ENCODE data around the gene PLCXD3. TPM values are rescaled to one million over a fixed set of nuclear protein-coding genes. Genes with fewer than 3 reads are reported as not detected.

PLCXD3 gene
- total RNA-seq, 2 experiments from 2014 or later: not detected

GRCh38 chr5:41338136-41338675, 172.2 kb downstream of the PLCXD3 start:
- ATAC-seq (no peak), DNase-seq (no peak)
- H3K4me3 Mint-ChIP-seq: no peak overlapping the region
- no peaks in the 10 kb centered on the region for H3K27me3 Mint-ChIP-seq
- no peaks in the 10 kb centered on the region for H3K4me1 Mint-ChIP-seq (ENCODE audit: low read depth)
- ChIA-PET POLR2A (no interaction called here), CTCF (no interaction called here)
- intact Hi-C loops (cut with micrococcal nuclease): no loop called here
- no peaks in the 10 kb centered on the region for H3K36me3 Mint-ChIP-seq (ENCODE audit: low read depth)
- no peak for TF ChIP-seq CTCF (IDR thresholded peaks at IDR 0.05)
- no peak overlapping the region for H3K27ac Mint-ChIP-seq
- H3K9me3 Mint-ChIP-seq: no peaks in the 10 kb centered on the region

GRCh38 chr5:41337724-41338123, 172.7 kb downstream of the PLCXD3 start:
- intact Hi-C loops (cut with micrococcal nuclease): no loop called here
- ChIA-PET POLR2A (no interaction called here), CTCF (no interaction called here)
- TF ChIP-seq CTCF (IDR thresholded peaks at IDR 0.05): no peak
- DNase-seq (no peak), ATAC-seq (no peak)
- Mint-ChIP-seq H3K36me3 (ENCODE audit: low read depth) (no peaks in the 10 kb centered on the region), H3K4me1 (ENCODE audit: low read depth) (no peaks in the 10 kb centered on the region), H3K27me3 (no peaks in the 10 kb centered on the region), H3K4me3 (no peak overlapping the region), H3K9me3 (no peaks in the 10 kb centered on the region), H3K27ac (no peak overlapping the region)

- CTCF ChIA-PET: no interaction called here
- intact Hi-C loops (cut with micrococcal nuclease): no loop called here
- POLR2A ChIA-PET: no interaction called here
These were observed 173.2 kb downstream of the PLCXD3 start for GRCh38 chr5:41337216-41337615.

GRCh38 chr5:41336471-41336870, 173.9 kb downstream of the PLCXD3 start:
- intact Hi-C loops (cut with micrococcal nuclease): no loop called here
- ChIA-PET CTCF (no interaction called here), POLR2A (no interaction called here)
- ATAC-seq: no peak
- Mint-ChIP-seq H3K4me3 (no peak overlapping the region), H3K27me3 (no peaks in the 10 kb centered on the region), H3K36me3 (ENCODE audit: low read depth) (no peaks in the 10 kb centered on the region), H3K9me3 (no peaks in the 10 kb centered on the region), H3K4me1 (ENCODE audit: low read depth) (no peaks in the 10 kb centered on the region), H3K27ac (no peak overlapping the region)
- DNase-seq: no peak
- no peak for TF ChIP-seq CTCF (IDR thresholded peaks at IDR 0.05)

More at GRCh38 chr5:41337216-41337615, 173.2 kb downstream of the PLCXD3 start:
- DNase-seq (no peak), ATAC-seq (no peak)
- no peaks in the 10 kb centered on the region for H3K27me3 Mint-ChIP-seq
- no peak overlapping the region for H3K4me3 Mint-ChIP-seq
- H3K4me1 Mint-ChIP-seq (ENCODE audit: low read depth): no peaks in the 10 kb centered on the region
- H3K9me3 Mint-ChIP-seq: no peaks in the 10 kb centered on the region
- no peak for TF ChIP-seq CTCF (IDR thresholded peaks at IDR 0.05)
- H3K36me3 Mint-ChIP-seq (ENCODE audit: low read depth): no peaks in the 10 kb centered on the region
- H3K27ac Mint-ChIP-seq: no peak overlapping the region

GRCh38 chr5:41335596-41336181, 174.7 kb downstream of the PLCXD3 start:
- H3K4me3 Mint-ChIP-seq: no peak overlapping the region
- no peaks in the 10 kb centered on the region for H3K9me3 Mint-ChIP-seq
- TF ChIP-seq CTCF (IDR thresholded peaks at IDR 0.05): no peak
- no peaks in the 10 kb centered on the region for H3K4me1 Mint-ChIP-seq (ENCODE audit: low read depth)
- ChIA-PET POLR2A (no interaction called here), CTCF (no interaction called here)
- H3K27ac Mint-ChIP-seq: no peak overlapping the region
- intact Hi-C loops (cut with micrococcal nuclease): no loop called here
- ATAC-seq (no peak), DNase-seq (no peak)
- no peaks in the 10 kb centered on the region for H3K27me3 Mint-ChIP-seq
- H3K36me3 Mint-ChIP-seq (ENCODE audit: low read depth): no peaks in the 10 kb centered on the region
